ENCODE results near the gene HACD1. TPM values are rescaled to one million over a fixed set of nuclear protein-coding genes. Genes with fewer than 3 reads are reported as not detected.

HACD1 gene
- total RNA-seq, 4 donors from 2014 or later: 11.0 to 23.8 (median 16.7) TPM

- WGBS, 2 donors: 81 to 86% methylated on average over 3 of the region's 3 CpGs
- no peak overlapping the region for H3K4me3 ChIP-seq
- peaks cover 0 to 26% (median 4%) of the 10 kb centered on the region in 3 donors for H3K4me1 ChIP-seq
- no peaks in the 10 kb centered on the region for H3K27me3 ChIP-seq
- peaks cover 0 to 26% (median 0%) of the 10 kb centered on the region in 3 donors for H3K36me3 ChIP-seq
- intact Hi-C loops (cut with DNase I): no loop called here
- no peaks in the 10 kb centered on the region for H3K9me3 ChIP-seq
- H3K27ac ChIP-seq: no peak overlapping the region
- no peak for DNase-seq
- no peak for TF ChIP-seq POLR2A (IDR thresholded peaks at IDR 0.05)
- no peak for TF ChIP-seq CTCF (IDR thresholded peaks at IDR 0.05)
These were observed 44.3 kb upstream of the HACD1 start for GRCh38 chr10:17661510-17661909.

DNA sequence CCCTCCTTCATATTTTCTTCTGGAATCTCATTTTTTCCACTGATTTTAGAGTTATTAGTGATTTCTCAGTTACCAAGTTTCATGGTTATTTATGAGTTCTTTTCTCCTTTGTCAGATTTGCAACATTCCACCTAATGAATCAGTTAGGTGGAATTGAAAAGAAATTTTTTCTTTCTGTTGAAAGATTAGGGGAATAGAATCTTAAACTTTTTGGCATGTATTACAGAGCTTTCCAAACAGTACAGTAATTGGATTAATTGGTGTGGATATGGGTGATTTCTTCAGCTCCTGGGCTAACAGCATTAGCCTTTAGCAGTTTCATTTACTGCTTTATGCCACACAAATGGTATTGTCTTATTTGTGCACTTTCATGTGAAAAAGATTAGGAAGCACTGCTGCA lies 43.7 kb upstream of the HACD1 start:
- intact Hi-C loops (cut with DNase I): no loop called here

DNA sequence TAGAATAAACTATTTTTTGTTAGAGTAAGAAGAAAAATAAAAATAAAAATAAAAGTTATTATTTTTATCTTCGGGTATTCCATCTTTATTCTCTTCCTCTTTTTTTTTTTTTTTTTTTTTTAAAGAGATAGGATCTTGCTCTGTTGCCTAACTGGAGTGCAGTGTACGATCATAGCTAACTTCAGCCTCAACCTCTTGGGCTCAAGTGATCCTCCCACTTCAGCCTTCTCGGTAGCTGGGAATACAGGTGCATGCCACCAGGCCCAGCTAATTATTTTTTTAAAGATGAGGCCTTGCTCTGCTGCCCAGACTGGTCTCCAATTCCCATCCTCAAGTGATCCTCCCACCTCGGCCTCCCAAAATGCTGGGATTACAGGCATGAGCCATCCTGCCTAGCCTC lies 42.2 kb upstream of the HACD1 start:
- intact Hi-C loops (cut with DNase I): no loop called here
- Histone ChIP-seq H3K9me3 (no peaks in the 10 kb centered on the region), H3K4me3 (no peak overlapping the region), H3K27ac (no peak overlapping the region), H3K4me1 (peaks cover 0 to 14% (median 2%) of the 10 kb centered on the region in 3 donors), H3K27me3 (no peaks in the 10 kb centered on the region), H3K36me3 (peaks cover 0 to 26% (median 0%) of the 10 kb centered on the region in 3 donors)
- WGBS, 2 donors: 86 to 89% methylated on average over 4 of the region's 4 CpGs
- no peak for DNase-seq
- no peak for TF ChIP-seq CTCF (IDR thresholded peaks at IDR 0.05)
- no peak for TF ChIP-seq POLR2A (IDR thresholded peaks at IDR 0.05)

More for the DNA sequence above, 43.7 kb upstream of the HACD1 start:
- H3K4me1 ChIP-seq: peaks cover 0 to 25% (median 2%) of the 10 kb centered on the region in 3 donors
- H3K27ac ChIP-seq: no peak overlapping the region
- H3K4me3 ChIP-seq: no peak overlapping the region
- H3K36me3 ChIP-seq: peaks cover 0 to 26% (median 0%) of the 10 kb centered on the region in 3 donors
- DNase-seq: no peak
- H3K27me3 ChIP-seq: no peaks in the 10 kb centered on the region
- no peak for TF ChIP-seq POLR2A (IDR thresholded peaks at IDR 0.05)
- TF ChIP-seq CTCF (IDR thresholded peaks at IDR 0.05): no peak
- no peaks in the 10 kb centered on the region for H3K9me3 ChIP-seq

DNA sequence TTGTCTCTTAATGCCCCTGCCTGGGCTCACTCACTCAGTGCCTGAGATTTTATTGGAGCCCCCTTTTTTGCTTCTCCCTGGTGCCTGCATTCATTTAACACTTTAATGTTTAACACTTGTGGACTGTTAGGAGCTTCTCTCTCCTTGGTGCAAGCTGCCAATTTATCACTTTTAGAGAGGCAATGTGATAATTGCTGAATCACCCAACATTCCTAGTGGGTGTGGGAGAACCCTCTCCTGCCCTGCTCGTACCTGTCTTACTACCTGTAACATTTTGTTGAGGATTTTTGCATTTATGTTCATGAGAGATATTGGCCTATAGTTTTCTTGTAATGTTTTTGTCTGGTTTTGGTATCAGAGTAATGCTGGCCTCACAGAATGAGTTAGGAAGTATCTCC lies 39.9 kb upstream of the HACD1 start:
- peaks cover 0 to 25% (median 2%) of the 10 kb centered on the region in 3 donors for H3K4me1 ChIP-seq
- no peaks in the 10 kb centered on the region for H3K27me3 ChIP-seq
- peak overlapping the region in 2 of 4 donors; percentile 31 to 36 for H3K27ac ChIP-seq
- no peak overlapping the region for H3K4me3 ChIP-seq
- no peak for DNase-seq
- H3K36me3 ChIP-seq: peaks cover 0 to 33% (median 0%) of the 10 kb centered on the region in 3 donors
- no peaks in the 10 kb centered on the region for H3K9me3 ChIP-seq
- intact Hi-C loops (cut with DNase I): no loop called here
- 32 to 50% methylated on average over 1 of the region's 1 CpG for WGBS, 2 donors
- TF ChIP-seq POLR2A (IDR thresholded peaks at IDR 0.05) (no peak), CTCF (IDR thresholded peaks at IDR 0.05) (no peak)

- TF ChIP-seq POLR2A (IDR thresholded peaks at IDR 0.05): no peak
- TF ChIP-seq CTCF (IDR thresholded peaks at IDR 0.05): no peak
- intact Hi-C loops (cut with DNase I): no loop called here
- 65 to 78% methylated on average over 2 to 4 of the region's 5 CpGs for WGBS, 2 donors
- Histone ChIP-seq H3K27ac (no peak overlapping the region), H3K4me1 (peaks cover 0 to 39% (median 7%) of the 10 kb centered on the region in 3 donors), H3K36me3 (peaks cover 0 to 19% (median 0%) of the 10 kb centered on the region in 3 donors), H3K4me3 (no peak overlapping the region), H3K9me3 (no peaks in the 10 kb centered on the region), H3K27me3 (no peaks in the 10 kb centered on the region)
- DNase-seq: no peak
These were observed 38.5 kb upstream of the HACD1 start for GRCh38 chr10:17655567-17656146.

All from esophagus squamous epithelium (tissue), 5 donors.